ENCODE results near the gene MAPT. TPM values are rescaled to one million over a fixed set of nuclear protein-coding genes. Genes with fewer than 3 reads are reported as not detected.

MAPT gene
- total and polyA plus RNA-seq, 4 donors = 0.27 to 3.8 (median 1.8) TPM

DNA sequence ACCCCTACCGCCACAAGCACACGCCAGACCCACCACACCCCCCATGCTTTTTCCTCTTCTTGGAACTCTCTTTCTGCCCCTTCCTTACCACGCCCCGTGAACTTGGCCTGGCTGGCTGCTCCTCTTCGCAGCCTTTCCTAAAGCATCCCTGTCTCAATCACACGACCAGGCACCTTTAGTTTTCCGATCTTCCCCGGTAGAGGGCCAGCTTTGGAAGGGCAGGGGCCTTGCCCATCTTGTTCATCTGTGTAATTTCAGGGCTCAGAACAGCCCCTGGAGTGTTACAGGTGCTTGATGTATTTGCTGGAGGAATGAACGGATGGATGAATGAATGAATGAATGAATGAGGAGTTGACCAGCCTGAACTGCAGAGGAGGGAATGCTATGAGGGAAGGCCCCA lies 45.9 kb upstream of the MAPT start:
- peaks cover 0 to 9% (median 4%) of the 10 kb centered on the region in 3 donors for H3K27me3 ChIP-seq (ENCODE audit: control insufficient read depth in 3 of 3, insufficient read depth in 3 of 3, low read length in 2 of 3)
- ATAC-seq (ENCODE audit: insufficient read depth, low FRiP score) = no peak

DNA sequence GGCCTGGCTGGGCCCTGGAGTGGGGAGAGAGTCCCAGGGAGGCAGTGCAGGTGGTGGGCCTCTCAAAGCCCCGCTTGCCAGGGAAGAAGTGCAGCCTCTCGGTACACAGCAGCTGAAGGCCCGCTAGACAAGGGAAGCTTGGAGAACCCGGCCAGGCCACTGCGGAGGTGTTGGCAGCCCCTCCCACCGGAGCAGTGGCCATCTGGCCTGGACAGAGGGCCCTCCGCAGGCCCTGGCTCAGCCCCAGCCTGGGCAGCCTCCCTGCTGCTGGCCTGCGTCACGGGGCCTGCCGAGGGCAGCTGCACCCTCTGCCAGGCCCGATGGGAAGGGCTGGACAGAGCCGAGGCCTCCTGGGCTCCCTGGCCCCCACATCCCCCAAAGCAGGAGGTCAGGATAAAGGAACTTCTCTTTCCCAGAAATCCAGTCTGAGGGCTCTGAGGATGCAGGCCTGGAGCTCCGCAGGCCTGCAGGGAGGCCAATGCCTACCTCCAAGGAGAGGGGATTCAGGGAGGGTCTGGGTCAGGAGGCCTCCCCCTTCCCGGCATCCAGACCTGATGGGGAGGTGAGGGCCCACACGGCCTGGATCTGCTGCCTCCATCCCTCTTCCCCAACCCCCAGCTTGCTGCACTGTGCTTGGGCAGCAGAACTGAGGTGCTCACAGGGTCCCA lies 45.4 kb upstream of the MAPT start:
- TF ChIP-seq, protein P1, sequence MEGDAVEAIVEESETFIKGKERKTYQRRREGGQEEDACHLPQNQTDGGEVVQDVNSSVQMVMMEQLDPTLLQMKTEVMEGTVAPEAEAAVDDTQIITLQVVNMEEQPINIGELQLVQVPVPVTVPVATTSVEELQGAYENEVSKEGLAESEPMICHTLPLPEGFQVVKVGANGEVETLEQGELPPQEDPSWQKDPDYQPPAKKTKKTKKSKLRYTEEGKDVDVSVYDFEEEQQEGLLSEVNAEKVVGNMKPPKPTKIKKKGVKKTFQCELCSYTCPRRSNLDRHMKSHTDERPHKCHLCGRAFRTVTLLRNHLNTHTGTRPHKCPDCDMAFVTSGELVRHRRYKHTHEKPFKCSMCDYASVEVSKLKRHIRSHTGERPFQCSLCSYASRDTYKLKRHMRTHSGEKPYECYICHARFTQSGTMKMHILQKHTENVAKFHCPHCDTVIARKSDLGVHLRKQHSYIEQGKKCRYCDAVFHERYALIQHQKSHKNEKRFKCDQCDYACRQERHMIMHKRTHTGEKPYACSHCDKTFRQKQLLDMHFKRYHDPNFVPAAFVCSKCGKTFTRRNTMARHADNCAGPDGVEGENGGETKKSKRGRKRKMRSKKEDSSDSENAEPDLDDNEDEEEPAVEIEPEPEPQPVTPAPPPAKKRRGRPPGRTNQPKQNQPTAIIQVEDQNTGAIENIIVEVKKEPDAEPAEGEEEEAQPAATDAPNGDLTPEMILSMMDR (IDR thresholded peaks at IDR 0.05; ENCODE audit: control extremely low read depth, extremely low read depth) = no peak
- WGBS, 2 donors = 68 to 80% methylated on average over 15 of the region's 15 CpGs
- peaks cover 0 to 9% (median 4%) of the 10 kb centered on the region in 3 donors for H3K27me3 ChIP-seq (ENCODE audit: control insufficient read depth in 3 of 3, insufficient read depth in 3 of 3, low read length in 2 of 3)

More for the DNA sequence above, 45.9 kb upstream of the MAPT start:
- TF ChIP-seq, protein P1 (IDR thresholded peaks at IDR 0.05; ENCODE audit: control extremely low read depth, extremely low read depth) = no peak
- Histone ChIP-seq H3K9me3 (ENCODE audit: control insufficient read depth in 4 of 4, insufficient read depth in 3 of 4, low read length in 3 of 4) (peaks cover 0 to 3% (median 0%) of the 10 kb centered on the region in 4 donors), H3K9ac (ENCODE audit: insufficient read depth in 1 of 2, low read length in 2 of 2) (no peak overlapping the region), H3K4me1 (ENCODE audit: control insufficient read depth in 5 of 5, insufficient read depth in 5 of 5, low read length in 5 of 5) (no peaks in the 10 kb centered on the region), H3K4me3 (no peak overlapping the region), H3K36me3 (ENCODE audit: control insufficient read depth in 4 of 4, insufficient read depth in 4 of 4, low read length in 4 of 4) (no peaks in the 10 kb centered on the region), H3K27ac (ENCODE audit: low read depth in 1 of 2, low read length in 1 of 2) (no peak overlapping the region)
- no peak for DNase-seq
- WGBS, 2 donors = 87 to 89% methylated on average over 9 of the region's 9 CpGs

DNA sequence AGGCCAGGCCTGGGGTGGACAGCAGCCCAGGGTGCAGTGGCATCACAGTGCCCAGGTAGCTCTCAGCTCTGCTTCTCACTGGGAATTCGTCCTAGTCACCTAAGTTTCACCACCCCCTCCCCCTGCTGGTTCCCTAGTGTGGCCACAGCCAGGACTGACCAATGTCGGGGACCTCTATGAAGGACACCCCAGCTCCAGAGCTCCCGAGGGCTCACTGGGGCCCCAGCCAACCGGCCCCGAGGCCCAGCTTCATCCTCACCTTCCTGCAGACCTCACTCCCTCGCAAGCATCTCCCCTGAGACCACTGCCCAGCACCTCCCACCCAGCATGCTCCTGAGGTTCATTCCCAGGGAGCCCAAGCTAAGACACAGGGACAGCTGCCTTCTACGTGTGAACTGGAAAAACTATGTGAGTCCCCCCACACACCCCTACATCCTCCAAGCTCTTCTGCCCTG lies 44.8 kb upstream of the MAPT start:
- Histone ChIP-seq H3K9ac (ENCODE audit: insufficient read depth in 1 of 2, low read length in 2 of 2) (no peak overlapping the region), H3K36me3 (ENCODE audit: control insufficient read depth in 4 of 4, insufficient read depth in 4 of 4, low read length in 4 of 4) (no peaks in the 10 kb centered on the region), H3K27me3 (ENCODE audit: control insufficient read depth in 3 of 3, insufficient read depth in 3 of 3, low read length in 2 of 3) (peaks cover 0 to 9% (median 4%) of the 10 kb centered on the region in 3 donors), H3K4me1 (ENCODE audit: control insufficient read depth in 5 of 5, insufficient read depth in 5 of 5, low read length in 5 of 5) (no peaks in the 10 kb centered on the region), H3K4me3 (no peak overlapping the region), H3K9me3 (ENCODE audit: control insufficient read depth in 4 of 4, insufficient read depth in 3 of 4, low read length in 3 of 4) (peaks cover 0 to 3% (median 0%) of the 10 kb centered on the region in 4 donors), H3K27ac (ENCODE audit: low read depth in 1 of 2, low read length in 1 of 2) (no peak overlapping the region)
- ATAC-seq (ENCODE audit: insufficient read depth, low FRiP score) (no peak), DNase-seq (no peak)
- 75 to 93% methylated on average over 7 of the region's 7 CpGs for WGBS, 2 donors
- TF ChIP-seq, protein P1 (IDR thresholded peaks at IDR 0.05; ENCODE audit: control extremely low read depth, extremely low read depth) = no peak

More for the DNA sequence above, 45.4 kb upstream of the MAPT start:
- H3K4me3 ChIP-seq = no peak overlapping the region
- no peak overlapping the region for H3K27ac ChIP-seq (ENCODE audit: low read depth in 1 of 2, low read length in 1 of 2)
- no peaks in the 10 kb centered on the region for H3K36me3 ChIP-seq (ENCODE audit: control insufficient read depth in 4 of 4, insufficient read depth in 4 of 4, low read length in 4 of 4)
- H3K9me3 ChIP-seq (ENCODE audit: control insufficient read depth in 4 of 4, insufficient read depth in 3 of 4, low read length in 3 of 4) = peaks cover 0 to 3% (median 0%) of the 10 kb centered on the region in 4 donors
- no peak for DNase-seq
- H3K4me1 ChIP-seq (ENCODE audit: control insufficient read depth in 5 of 5, insufficient read depth in 5 of 5, low read length in 5 of 5) = no peaks in the 10 kb centered on the region
- no peak overlapping the region for H3K9ac ChIP-seq (ENCODE audit: insufficient read depth in 1 of 2, low read length in 2 of 2)
- ATAC-seq (ENCODE audit: insufficient read depth, low FRiP score) = no peak

All from lung (tissue), 12 donors.